HepG2 (cell line): ENCODE results near the gene SEPHS2.

Source experiments
- EP300 ChIP-seq, 3 experiments: sonication (generic) in 1 of 3; formaldehyde crosslinking in 1 of 3; IDR thresholded peaks; 2 replicates each; pipeline versions ENCODE4 v1.5.1 to v1.6.1; 2011 to 2020; ENCODE audit warnings: low read depth in 2 of 3, low read length in 2 of 3, borderline replicate concordance in 1 of 3, improper control_type of control experiment in 1 of 3, mild to moderate bottlenecking in 1 of 3, missing genetic modification reagents in 1 of 3, moderate library complexity in 1 of 3
- POLR2A ChIP-seq, 2 experiments: IDR thresholded peaks; 2 replicates each; pipeline ENCODE4 v1.6.1; 2011; ENCODE audit warnings: low read depth in 2 of 2, low read length in 2 of 2, mild to moderate bottlenecking in 1 of 2, moderate library complexity in 1 of 2; ENCODE audit not compliant: insufficient read depth in 1 of 2
- ZNF292 ChIP-seq: sonication (generic); formaldehyde crosslinking; IDR thresholded peaks from 2 replicates; pipeline ENCODE4 v1.8.1; 2022; ENCODE audit warnings: mild to moderate bottlenecking, low read depth, missing genetic modification reagents, borderline replicate concordance

DNA sequence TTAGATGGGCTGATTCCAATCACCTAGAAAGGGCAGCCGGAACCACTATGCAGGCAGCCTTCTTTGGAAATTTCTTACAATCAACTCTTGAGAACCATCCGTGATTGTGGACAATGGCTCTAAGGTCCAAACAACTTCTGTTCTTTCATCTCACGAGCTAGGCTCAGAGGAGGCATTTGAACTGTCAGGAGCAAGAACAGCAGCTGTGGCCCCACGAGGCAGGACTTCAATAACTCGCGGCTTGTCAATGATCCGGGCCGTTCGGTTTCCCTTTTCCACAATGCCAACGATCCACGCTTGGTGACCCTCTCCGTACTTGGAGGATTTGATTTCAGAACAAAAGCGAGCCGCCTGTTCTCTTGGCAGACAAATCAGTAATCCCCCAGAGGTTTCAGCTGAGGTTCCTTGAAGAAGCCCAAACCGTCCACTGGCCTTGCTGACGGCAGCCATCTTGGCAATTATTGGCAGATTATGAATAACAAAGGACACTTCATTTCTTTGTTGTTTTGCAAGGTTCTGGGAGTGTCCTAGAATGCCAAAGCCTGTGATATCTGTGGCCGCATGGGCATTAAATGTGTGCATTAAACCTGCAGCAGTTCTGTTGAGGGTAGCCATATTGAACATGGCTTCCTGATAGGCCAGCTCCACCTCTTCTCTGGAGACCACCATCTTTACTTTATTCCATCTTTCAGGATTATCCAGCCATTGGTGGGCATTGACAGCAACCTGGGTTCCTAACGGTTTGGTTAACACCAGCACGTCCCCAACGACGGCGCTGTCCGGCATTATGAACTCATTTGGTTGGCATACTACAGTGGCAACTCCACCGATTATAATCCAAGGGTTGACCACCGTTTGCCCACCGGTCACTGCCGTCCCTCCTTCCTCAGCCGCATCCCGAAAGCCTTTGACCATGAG lies 1.2 kb downstream of the SEPHS2 start:
- no peak for TF ChIP-seq EP300 (IDR thresholded peaks at IDR 0.05; ENCODE audit: low read depth in 2 of 2, low read length in 2 of 2)
- 0 out of 2 replicates have a peak, but pooled peaks have one; percentile 9 for TF ChIP-seq EP300 (CRISPR knock-in tag; IDR thresholded peaks at IDR 0.05; ENCODE audit: borderline replicate concordance)
- peak in 1 of 2 experiments; percentile 47; a peak in 1 of 4 replicates for TF ChIP-seq POLR2A (IDR thresholded peaks at IDR 0.05; ENCODE audit: insufficient read depth in 1 of 2, low read depth in 2 of 2, low read length in 2 of 2)
- no peak for TF ChIP-seq ZNF292 (CRISPR knock-in tag)
